Mesenchymal stem cell (in vitro differentiated cells and primary cell): ENCODE results near the gene DKK3.

Experiments used
- DNase-seq: peaks from one replicate; pipeline ENCODE4 v3.0.0-alpha.2; 2013
- H2AFZ ChIP-seq: one replicate; pipeline ENCODE4 v1.6.1; 2013; ENCODE audit warnings: low read depth, mild to moderate bottlenecking, control low read depth, inconsistent platforms, low read length, moderate library complexity
- H2AK5ac ChIP-seq: 2 replicates; pipeline ENCODE4 v1.6.1; 2013; ENCODE audit warnings: low read length, moderate library complexity, mild to moderate bottlenecking, inconsistent platforms; ENCODE audit not compliant: severe bottlenecking
- H2BK120ac ChIP-seq: one replicate; pipeline ENCODE4 v1.6.1; 2013; ENCODE audit warnings: low read depth, mild to moderate bottlenecking, inconsistent platforms, low read length, moderate library complexity
- H2BK12ac ChIP-seq, 2 experiments: one replicate each; pipeline ENCODE4 v1.6.1; 2013; ENCODE audit warnings: inconsistent platforms in 2 of 2, low read length in 2 of 2, mild to moderate bottlenecking in 2 of 2, moderate library complexity in 2 of 2, control low read depth in 1 of 2
- H2BK15ac ChIP-seq: one replicate; pipeline ENCODE4 v1.6.1; 2013; ENCODE audit warnings: mild to moderate bottlenecking, low read depth, inconsistent platforms; ENCODE audit not compliant: poor library complexity, severe bottlenecking
- H2BK5ac ChIP-seq: 2 replicates; pipeline ENCODE4 v1.6.1; 2013; ENCODE audit warnings: low read depth, mild to moderate bottlenecking, low read length, control low read depth, inconsistent platforms; ENCODE audit not compliant: poor library complexity, severe bottlenecking
- H3K14ac ChIP-seq, 2 experiments: one replicate each; pipeline ENCODE4 v1.6.1; 2013; ENCODE audit warnings: inconsistent platforms in 2 of 2, low read length in 2 of 2, control low read depth in 1 of 2, mild to moderate bottlenecking in 1 of 2, moderate library complexity in 1 of 2
- H3K18ac ChIP-seq, 2 experiments: one replicate each; pipeline ENCODE4 v1.6.1; 2013; ENCODE audit warnings: inconsistent platforms in 2 of 2, low read length in 2 of 2, control low read depth in 1 of 2, low read depth in 1 of 2, mild to moderate bottlenecking in 1 of 2
- H3K23ac ChIP-seq, 2 experiments: one replicate each; pipeline ENCODE4 v1.6.1; 2013; ENCODE audit warnings: inconsistent platforms in 2 of 2, low read length in 2 of 2, mild to moderate bottlenecking in 2 of 2, moderate library complexity in 2 of 2, control low read depth in 1 of 2
- H3K27ac ChIP-seq: 2 replicates; pipeline ENCODE4 v1.5.1; 2013; ENCODE audit warnings: mild to moderate bottlenecking, moderate library complexity, low read length, control low read depth, inconsistent platforms; ENCODE audit not compliant: poor library complexity, severe bottlenecking
- H3K27me3 ChIP-seq, 2 experiments: 2 replicates each; pipeline versions ENCODE4 v1.6.1 to v1.7.0; 2013; ENCODE audit warnings: low read length in 2 of 2, mild to moderate bottlenecking in 2 of 2, moderate library complexity in 2 of 2, control low read depth in 1 of 2, inconsistent platforms in 1 of 2; ENCODE audit not compliant: control insufficient read depth in 1 of 2, insufficient read depth in 1 of 2
- H3K36me3 ChIP-seq, 2 experiments: 2 replicates each; pipeline versions ENCODE4 v1.6.1 to v1.7.0; 2013; ENCODE audit warnings: low read length in 2 of 2, control low read depth in 1 of 2, inconsistent platforms in 1 of 2, low read depth in 1 of 2, mild to moderate bottlenecking in 1 of 2; ENCODE audit not compliant: insufficient read depth in 2 of 2, control insufficient read depth in 1 of 2
- H3K4ac ChIP-seq, 2 experiments: one replicate each; pipeline ENCODE4 v1.6.1; 2013; ENCODE audit warnings: inconsistent platforms in 2 of 2, low read length in 2 of 2, mild to moderate bottlenecking in 2 of 2, moderate library complexity in 2 of 2, control low read depth in 1 of 2, low read depth in 1 of 2
- H3K4me1 ChIP-seq: 2 replicates; pipeline ENCODE4 v1.6.1; 2013; ENCODE audit warnings: low read depth, low read length, control low read depth; ENCODE audit not compliant: control insufficient read depth, insufficient read depth
- H3K4me2 ChIP-seq: 2 replicates; pipeline ENCODE4 v1.6.1; 2013; ENCODE audit warnings: low read length, mild to moderate bottlenecking, inconsistent platforms; ENCODE audit not compliant: poor library complexity, severe bottlenecking
- H3K4me3 ChIP-seq, 2 experiments: 2 replicates each; pipeline versions ENCODE4 v1.5.1 to v1.7.0; 2013; ENCODE audit warnings: low read length in 2 of 2, mild to moderate bottlenecking in 2 of 2, control low read depth in 1 of 2, low read depth in 1 of 2; ENCODE audit not compliant: insufficient read depth in 1 of 2
- H3K79me1 ChIP-seq: replicated peaks from 2 replicates; pipeline ENCODE4 v1.6.1; 2013; ENCODE audit warnings: mild to moderate bottlenecking, control low read depth, low read length, inconsistent platforms; ENCODE audit not compliant: poor library complexity, severe bottlenecking
- H3K9ac ChIP-seq: 2 replicates; pipeline ENCODE4 v1.7.0; 2013; ENCODE audit warnings: mild to moderate bottlenecking, low read length, moderate library complexity
- H3K9me3 ChIP-seq: 2 replicates; pipeline ENCODE4 v1.7.0; 2013; ENCODE audit warnings: mild to moderate bottlenecking, low read length; ENCODE audit not compliant: control insufficient read depth
- H4K8ac ChIP-seq: one replicate; pipeline ENCODE4 v1.6.1; 2013; ENCODE audit warnings: inconsistent platforms, mild to moderate bottlenecking, low read length, moderate library complexity
- H4K91ac ChIP-seq: one replicate; pipeline ENCODE4 v1.6.1; 2013; ENCODE audit warnings: mild to moderate bottlenecking, low read length, inconsistent platforms
- WGBS: methylation state at CpG from one replicate; pipeline ENCODE4 v1.1.7; 2013; ENCODE audit warnings: mixed read lengths; 5-methylcytosine and 5-hydroxymethylcytosine counted together

The DKK3 gene

GRCh38 chr11:11980200-11980599 lies 28.2 kb downstream of the DKK3 start:
- H4K8ac ChIP-seq: peak overlapping the region; percentile 85
- peak overlapping the region; percentile 28 for H2BK15ac ChIP-seq
- no peak overlapping the region for H3K4me3 ChIP-seq
- H3K4me1 ChIP-seq: peaks cover 52% of the 10 kb centered on the region
- no peak overlapping the region for H2AFZ ChIP-seq
- H4K91ac ChIP-seq: peak overlapping the region; percentile 19
- peak overlapping the region; percentile 69 to 91 for H2BK12ac ChIP-seq
- H2BK5ac ChIP-seq: no peak overlapping the region
- H3K14ac ChIP-seq: no peak overlapping the region
- no peaks in the 10 kb centered on the region for H3K27me3 ChIP-seq
- H2AK5ac ChIP-seq: peak overlapping the region; percentile 55
- H3K36me3 ChIP-seq: peaks cover 0 to 34% of the 10 kb centered on the region in 2 experiments
- H3K4me2 ChIP-seq: no peak overlapping the region
- peaks cover 25% of the 10 kb centered on the region for H3K79me1 ChIP-seq
- peak overlapping the region; percentile 2 for H3K9ac ChIP-seq
- peak overlapping the region; percentile 55 for H3K27ac ChIP-seq
- H3K9me3 ChIP-seq: peaks cover 4% of the 10 kb centered on the region
- 93% methylated on average over 2 of the region's 2 CpGs for WGBS
- peak overlapping the region; percentile 70 to 96 for H3K4ac ChIP-seq
- peak; percentile 60 for DNase-seq
- no peak overlapping the region for H3K23ac ChIP-seq
- H3K18ac ChIP-seq: peak overlapping the region; percentile 75 to 97
- peak overlapping the region; percentile 56 for H2BK120ac ChIP-seq

GRCh38 chr11:11979488-11980117 lies 28.8 kb downstream of the DKK3 start:
- Histone ChIP-seq H2BK15ac (peak overlapping the region; percentile 0), H3K27me3 (no peaks in the 10 kb centered on the region), H2AK5ac (peak overlapping the region; percentile 99), H4K8ac (peak overlapping the region; percentile 85), H3K9ac (peak overlapping the region; percentile 2), H3K14ac (peak overlapping the region in 1 of 2 experiments; percentile 82), H3K4me1 (peaks cover 50% of the 10 kb centered on the region), H3K27ac (peak overlapping the region; percentile 55), H3K4me2 (no peak overlapping the region), H3K4me3 (no peak overlapping the region), H4K91ac (peak overlapping the region; percentile 71), H3K4ac (peak overlapping the region; percentile 75 to 96), H3K36me3 (peaks cover 0 to 36% of the 10 kb centered on the region in 2 experiments), H2BK12ac (peak overlapping the region; percentile 4 to 91), H2BK120ac (peak overlapping the region; percentile 93), H2AFZ (no peak overlapping the region), H2BK5ac (peak overlapping the region; percentile 4), H3K79me1 (peaks cover 22% of the 10 kb centered on the region), H3K23ac (no peak overlapping the region), H3K18ac (peak overlapping the region; percentile 75 to 97), H3K9me3 (peaks cover 4% of the 10 kb centered on the region)
- DNase-seq: peak; percentile 91
- WGBS: 25% methylated on average over 7 of the region's 8 CpGs

- peak overlapping the region; percentile 75 to 97 for H3K18ac ChIP-seq
- peak overlapping the region; percentile 75 to 96 for H3K4ac ChIP-seq
- H3K27ac ChIP-seq: peak overlapping the region; percentile 55
- WGBS: 51% methylated on average over 12 of the region's 13 CpGs
- H3K23ac ChIP-seq: peak overlapping the region in 1 of 2 experiments; percentile 34
- peak overlapping the region; percentile 4 to 81 for H2BK12ac ChIP-seq
- peak overlapping the region; percentile 93 for H2BK120ac ChIP-seq
- no peak overlapping the region for H2BK5ac ChIP-seq
- H2AK5ac ChIP-seq: peak overlapping the region; percentile 99
- H3K4me3 ChIP-seq: no peak overlapping the region
- peak overlapping the region; percentile 83 for H2BK15ac ChIP-seq
- H3K14ac ChIP-seq: peak overlapping the region in 1 of 2 experiments; percentile 49
- H3K9ac ChIP-seq: peak overlapping the region; percentile 2
- no peaks in the 10 kb centered on the region for H3K27me3 ChIP-seq
- peaks cover 24% of the 10 kb centered on the region for H3K79me1 ChIP-seq
- H4K8ac ChIP-seq: peak overlapping the region; percentile 38
- DNase-seq: peak; percentile 88
- no peak overlapping the region for H2AFZ ChIP-seq
- H3K4me2 ChIP-seq: no peak overlapping the region
- H3K4me1 ChIP-seq: peaks cover 51% of the 10 kb centered on the region
- H3K36me3 ChIP-seq: peaks cover 0 to 40% of the 10 kb centered on the region in 2 experiments
- H4K91ac ChIP-seq: peak overlapping the region; percentile 71
- peaks cover 4% of the 10 kb centered on the region for H3K9me3 ChIP-seq
Measured at GRCh38 chr11:11978792-11979487, 29.5 kb downstream of the DKK3 start.

DNA sequence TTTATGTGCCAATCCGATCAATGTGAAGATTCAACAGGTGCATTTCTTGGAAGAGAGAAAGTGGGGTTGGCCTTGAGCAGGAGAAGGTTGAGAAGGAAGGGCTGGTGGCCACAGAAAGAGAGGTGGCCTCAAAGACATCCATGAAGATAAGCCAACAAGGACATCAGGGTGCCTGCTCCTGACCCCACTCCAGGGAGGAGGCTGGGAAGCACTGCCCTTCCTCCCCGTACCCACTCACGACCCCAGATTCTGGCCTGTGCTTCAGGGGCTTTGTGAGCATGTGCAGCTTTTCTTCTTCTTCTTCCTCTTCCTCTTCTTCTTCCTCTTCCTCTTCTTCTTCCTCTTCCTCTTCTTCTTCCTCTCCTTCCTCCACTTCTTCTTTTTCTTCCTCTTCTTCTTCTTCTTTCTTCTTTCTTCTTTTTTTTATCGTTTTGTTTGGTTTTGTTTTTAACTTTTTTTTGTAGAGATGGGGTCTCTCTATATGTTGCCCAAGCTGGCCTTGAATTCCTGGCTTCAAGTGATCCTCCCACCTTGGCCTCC lies 30.3 kb downstream of the DKK3 start:
- no peaks in the 10 kb centered on the region for H3K27me3 ChIP-seq
- no peak overlapping the region for H3K9ac ChIP-seq
- no peak overlapping the region for H3K4me2 ChIP-seq
- H2AK5ac ChIP-seq: peak overlapping the region; percentile 98
- no peak overlapping the region for H3K4me3 ChIP-seq
- peak overlapping the region; percentile 95 to 97 for H2BK12ac ChIP-seq
- 95% methylated on average over 4 of the region's 4 CpGs for whole genome bisulfite sequencing
- peaks cover 4% of the 10 kb centered on the region for H3K9me3 ChIP-seq
- no peak overlapping the region for H3K23ac ChIP-seq
- peak overlapping the region; percentile 92 to 94 for H3K18ac ChIP-seq
- H3K36me3 ChIP-seq: peaks cover 0 to 37% of the 10 kb centered on the region in 2 experiments
- H3K4ac ChIP-seq: peak overlapping the region; percentile 92 to 96
- no peak overlapping the region for H2BK15ac ChIP-seq
- peak overlapping the region; percentile 93 for H4K91ac ChIP-seq
- peak overlapping the region; percentile 80 for H2BK5ac ChIP-seq
- H2BK120ac ChIP-seq: peak overlapping the region; percentile 80
- H3K79me1 ChIP-seq: peaks cover 22% of the 10 kb centered on the region
- peak overlapping the region; percentile 75 for H3K27ac ChIP-seq
- H2AFZ ChIP-seq: no peak overlapping the region
- H3K14ac ChIP-seq: peak overlapping the region in 1 of 2 experiments; percentile 94
- H3K4me1 ChIP-seq: peaks cover 56% of the 10 kb centered on the region
- DNase-seq: no peak
- H4K8ac ChIP-seq: peak overlapping the region; percentile 94
